Natural killer cell treated with Interleukin-12 subunit alpha and Interleukin-12 subunit beta and Interleukin-15 and Interleukin-18, amount 100 ng/mL, for 72 hours (primary cell): ENCODE results near the gene CLCN3. TPM values are rescaled to one million over a fixed set of nuclear protein-coding genes. Genes with fewer than 3 reads are reported as not detected.
"Not testable (repeated sequence)": the region's sequence is repeated elsewhere in the genome, so short reads cannot be mapped to it uniquely, and the experiment has no call there.

Experiments
- ATAC-seq, 2 donors: fragments of 150-1000 bp; cut with Tn5 transposase in 1 of 2; sonication (Bioruptor Pico), chemical (Tn5 transposase) in 1 of 2; 2 replicates each; pipeline ENCODE4 v1.10.0; 2021
- DNase-seq: peaks from one replicate; pipeline ENCODE4 v3.0.0; 2022; ENCODE audit warnings: low spot score
- H3K27ac Mint-ChIP-seq, 2 donors: 1 replicate in 1 of 2; 2 replicates in 1 of 2; pipeline ENCODE4 v1.8.0; 2022; ENCODE audit warnings: mixed read lengths in 2 of 2, mild to moderate bottlenecking in 1 of 2, moderate library complexity in 1 of 2
- H3K27me3 Mint-ChIP-seq, 2 donors: 1 replicate in 1 of 2; 2 replicates in 1 of 2; pipeline ENCODE4 v1.8.0; 2022; ENCODE audit warnings: mixed read lengths in 2 of 2
- H3K36me3 Mint-ChIP-seq: one replicate; pipeline ENCODE4 v1.8.0; 2022; ENCODE audit warnings: mixed read lengths
- H3K4me1 Mint-ChIP-seq, 2 donors: 1 replicate in 1 of 2; 2 replicates in 1 of 2; pipeline ENCODE4 v1.8.0; 2022; ENCODE audit warnings: low read depth in 2 of 2, mixed read lengths in 2 of 2, mild to moderate bottlenecking in 1 of 2
- H3K4me3 Mint-ChIP-seq: one replicate; pipeline ENCODE4 v1.8.0; 2022; ENCODE audit warnings: mixed read lengths
- H3K9me3 Mint-ChIP-seq: 2 replicates; pipeline ENCODE4 v1.8.0; 2022; ENCODE audit warnings: mixed read lengths
- total RNA-seq, 2 donors: library from RNA; stranded (reverse); gene quantifications; one replicate each; pipeline ENCODE4 v1.2.3, GENCODE V29; 2022

Gene CLCN3
- total RNA-seq, result 10 to 100 TPM; 21.8 to 24.9 TPM

DNA sequence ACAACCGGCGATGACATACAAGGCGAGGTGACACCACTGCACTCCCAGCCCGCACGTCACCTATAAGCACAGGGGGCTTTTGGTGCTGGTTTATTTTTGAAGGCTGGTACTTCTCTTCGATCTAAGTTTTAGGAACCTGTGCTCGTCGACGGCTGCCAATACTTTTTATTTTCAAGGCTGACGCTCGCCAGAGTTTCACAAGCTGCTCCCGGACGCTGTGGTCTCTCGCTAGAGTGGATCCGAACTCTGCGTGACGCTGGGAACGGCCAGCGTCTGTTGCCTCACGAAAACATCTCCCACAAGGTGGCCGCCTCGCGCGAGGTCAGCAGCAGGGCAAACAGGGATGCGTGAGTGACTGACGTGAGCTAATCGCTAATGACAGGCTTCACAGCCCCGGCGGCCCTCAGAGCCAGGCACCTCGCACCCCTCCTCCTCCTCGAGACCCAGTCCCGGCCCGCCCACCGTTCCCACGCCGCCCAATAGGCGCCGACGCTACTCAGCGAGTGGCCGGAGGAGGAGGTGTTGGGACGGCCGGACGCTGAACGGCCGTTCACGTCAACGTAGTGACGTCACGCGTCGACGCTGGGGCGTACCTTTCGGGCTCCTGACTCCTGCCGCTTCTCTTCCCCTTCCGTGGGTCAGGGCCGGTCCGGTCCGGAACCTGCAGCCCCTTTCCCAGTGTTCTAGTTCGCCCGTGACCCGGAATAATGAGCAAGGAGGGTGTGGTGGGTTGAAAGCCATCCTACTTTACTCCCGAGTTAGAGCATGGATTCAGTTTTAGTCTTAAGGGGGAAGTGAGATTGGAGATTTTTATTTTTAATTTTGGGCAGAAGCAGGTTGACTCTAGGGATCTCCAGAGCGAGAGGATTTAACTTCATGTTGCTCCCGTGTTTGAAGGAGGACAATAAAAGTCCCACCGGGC lies at the start of gene CLCN3:
Gene CLCN3 (plus strand): TSS at position 621 of the 922 bp plus-strand sequence. CDS start 15,351 bp downstream, outside the sequence.
- peaks cover 40 to 54% of the 10 kb centered on the region in 2 donors for H3K4me1 Mint-ChIP-seq
- H3K4me3 Mint-ChIP-seq, result peak within 1 kb of the TSS; percentile 99
- H3K36me3 Mint-ChIP-seq, result no peaks in the 10 kb centered on the region
- H3K27ac Mint-ChIP-seq, result peak within 1 kb of the TSS; percentile 94 to 99
- no peaks in the 10 kb centered on the region for H3K27me3 Mint-ChIP-seq
- DNase-seq (peak; percentile 98), ATAC-seq (peak; percentile 98 to 99)
- no peaks in the 10 kb centered on the region for H3K9me3 Mint-ChIP-seq

DNA sequence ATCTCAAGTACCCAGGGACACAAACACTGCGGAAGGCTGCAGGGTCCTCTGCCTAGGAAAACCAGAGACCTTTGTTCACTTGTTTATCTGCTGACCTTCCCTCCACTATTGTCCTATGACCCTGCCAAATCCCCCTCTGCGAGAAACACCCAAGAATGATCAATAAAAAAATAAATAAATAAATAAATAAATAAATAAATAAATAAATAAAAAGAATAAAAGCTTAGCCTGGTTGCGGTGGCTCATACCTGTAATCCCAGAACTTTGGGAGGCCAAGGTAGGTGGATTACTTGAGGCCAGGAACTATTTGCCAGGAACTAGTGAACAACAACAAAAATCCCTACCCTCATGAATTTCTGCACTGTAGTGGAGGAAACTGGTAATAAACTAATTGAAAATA lies 49.4 kb upstream of the CLCN3 start:
- H3K4me1 Mint-ChIP-seq, result peaks cover 28 to 35% of the 10 kb centered on the region in 2 donors
- not testable (repeated sequence) for DNase-seq, ATAC-seq, H3K27ac Mint-ChIP-seq, H3K4me3 Mint-ChIP-seq, H3K27me3 Mint-ChIP-seq, H3K9me3 Mint-ChIP-seq
- peaks cover 12% of the 10 kb centered on the region for H3K36me3 Mint-ChIP-seq

DNA sequence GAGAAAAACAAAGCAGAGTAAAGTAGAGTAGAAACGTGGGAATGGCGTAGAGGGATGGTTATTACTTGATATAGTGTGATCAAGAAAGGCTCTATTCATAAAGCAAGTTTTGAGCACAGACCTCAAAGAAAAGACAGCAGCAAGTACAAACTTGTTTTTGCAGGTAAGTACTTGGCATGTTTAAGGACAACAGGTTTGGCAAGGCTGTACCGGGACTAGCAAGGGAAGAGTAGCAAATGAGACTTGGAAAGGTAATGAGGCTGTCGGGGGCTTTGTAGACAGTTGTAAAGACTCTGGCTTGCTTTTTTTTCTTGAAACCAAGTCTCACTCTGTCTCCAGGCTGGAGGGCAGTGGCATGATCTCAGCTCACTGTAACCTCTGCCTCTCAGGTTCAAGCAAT lies 48.9 kb upstream of the CLCN3 start:
- no peak overlapping the region for H3K4me3 Mint-ChIP-seq
- H3K27ac Mint-ChIP-seq, result no peak overlapping the region
- no peak for DNase-seq
- no peak for ATAC-seq
- peaks cover 12% of the 10 kb centered on the region for H3K36me3 Mint-ChIP-seq
- no peaks in the 10 kb centered on the region for H3K9me3 Mint-ChIP-seq
- H3K4me1 Mint-ChIP-seq, result peaks cover 26 to 34% of the 10 kb centered on the region in 2 donors
- no peaks in the 10 kb centered on the region for H3K27me3 Mint-ChIP-seq

DNA sequence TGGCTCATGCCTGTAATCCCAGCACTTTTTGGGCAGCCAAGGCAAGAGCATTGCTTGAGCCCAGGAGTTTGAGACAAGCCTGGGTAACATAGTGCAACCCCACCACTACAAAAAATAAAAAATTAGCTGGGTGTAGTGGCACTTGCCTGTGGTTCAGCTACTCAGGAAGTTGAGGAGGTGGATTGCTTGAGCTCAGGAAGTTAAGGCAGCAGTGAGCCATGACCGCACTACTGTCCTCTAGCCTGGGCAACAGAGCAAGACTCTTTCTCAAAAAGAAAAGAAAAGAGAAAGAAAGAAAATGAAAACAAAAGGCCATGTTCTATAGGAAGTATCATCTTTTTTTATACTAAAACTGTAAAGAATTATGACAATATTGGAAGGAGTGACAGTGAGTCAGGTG lies 46.5 kb upstream of the CLCN3 start:
- H3K9me3 Mint-ChIP-seq, result no peaks in the 10 kb centered on the region
- H3K36me3 Mint-ChIP-seq, result peaks cover 12% of the 10 kb centered on the region
- peak overlapping the region; percentile 26 for H3K4me3 Mint-ChIP-seq
- H3K27me3 Mint-ChIP-seq, result no peaks in the 10 kb centered on the region
- peaks cover 24 to 32% of the 10 kb centered on the region in 2 donors for H3K4me1 Mint-ChIP-seq
- peak; percentile 65 to 88 for ATAC-seq
- no peak for DNase-seq
- H3K27ac Mint-ChIP-seq, result peak overlapping the region; percentile 64 to 95

DNA sequence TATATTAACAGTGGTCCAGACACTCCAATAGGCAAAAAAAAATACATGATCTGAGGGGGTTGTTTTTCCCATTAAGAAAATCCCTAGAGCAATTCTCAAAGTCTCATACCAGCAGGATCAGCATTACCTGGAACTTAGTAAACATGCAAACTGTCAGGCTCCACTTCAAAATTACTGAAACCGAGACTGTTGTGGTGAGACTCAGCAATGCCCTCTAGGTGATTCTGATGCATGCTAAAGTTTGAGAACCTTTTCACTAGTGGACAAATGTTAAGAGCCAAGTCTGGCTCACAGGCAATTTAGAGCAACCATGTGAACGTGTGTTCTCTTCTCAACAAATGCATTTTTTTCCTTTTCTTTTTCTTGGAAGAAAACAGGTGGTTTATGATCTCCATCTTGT lies 38.2 kb upstream of the CLCN3 start:
- Mint-ChIP-seq H3K36me3 (peaks cover 5% of the 10 kb centered on the region), H3K4me3 (no peak overlapping the region), H3K27me3 (no peaks in the 10 kb centered on the region), H3K4me1 (no peaks in the 10 kb centered on the region), H3K9me3 (no peaks in the 10 kb centered on the region), H3K27ac (peak overlapping the region in 1 of 2 donors; percentile 41)
- DNase-seq (no peak), ATAC-seq (no peak)

DNA sequence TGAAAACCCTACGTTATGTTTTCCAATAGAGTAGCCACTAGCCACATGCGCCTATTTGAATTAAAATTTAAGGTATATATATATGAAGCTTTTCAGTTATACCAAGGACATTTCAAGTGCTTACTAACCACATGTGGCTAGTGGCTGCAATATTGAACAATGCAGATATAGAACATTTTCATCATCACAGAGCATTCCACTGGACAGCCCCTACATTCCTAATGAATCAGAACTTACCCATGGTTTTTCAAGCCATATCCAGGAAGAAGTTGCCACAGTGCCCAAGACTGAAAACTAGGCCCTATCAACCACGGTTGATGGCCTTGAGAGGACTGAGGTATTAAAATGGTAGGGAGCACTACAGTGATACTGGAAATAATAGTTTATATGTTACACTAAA lies 37.7 kb upstream of the CLCN3 start:
- Mint-ChIP-seq H3K9me3 (no peaks in the 10 kb centered on the region), H3K4me3 (no peak overlapping the region), H3K36me3 (peaks cover 5% of the 10 kb centered on the region)

DNA sequence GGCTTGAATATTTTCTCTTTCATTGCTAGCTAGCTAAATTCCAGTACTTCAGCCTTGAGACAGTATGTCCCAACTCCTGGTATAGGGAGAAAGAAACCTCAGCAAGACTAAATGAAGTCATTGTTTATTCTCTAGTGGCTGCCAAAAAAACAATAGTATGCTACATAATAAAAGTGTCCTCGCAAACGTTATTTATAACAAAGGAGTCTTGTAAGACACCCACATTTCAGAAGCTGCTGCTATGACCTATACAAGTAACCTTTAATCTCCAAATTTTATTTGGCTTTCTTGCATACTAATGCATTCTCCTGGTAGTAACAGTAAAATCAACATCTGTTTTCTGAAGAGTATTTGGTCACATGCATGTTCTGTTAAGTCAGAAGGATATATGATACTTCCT lies 36.8 kb upstream of the CLCN3 start:
- ATAC-seq (no peak), DNase-seq (no peak)
- H3K9me3 Mint-ChIP-seq, result no peaks in the 10 kb centered on the region
- H3K36me3 Mint-ChIP-seq, result peaks cover 5% of the 10 kb centered on the region
- no peaks in the 10 kb centered on the region for H3K4me1 Mint-ChIP-seq
- H3K4me3 Mint-ChIP-seq, result no peak overlapping the region
- no peak overlapping the region for H3K27ac Mint-ChIP-seq
- H3K27me3 Mint-ChIP-seq, result no peaks in the 10 kb centered on the region

More for the DNA sequence above, 37.7 kb upstream of the CLCN3 start:
- ATAC-seq (no peak), DNase-seq (no peak)
- Mint-ChIP-seq H3K27ac (peak overlapping the region in 1 of 2 donors; percentile 41), H3K4me1 (no peaks in the 10 kb centered on the region), H3K27me3 (no peaks in the 10 kb centered on the region)

DNA sequence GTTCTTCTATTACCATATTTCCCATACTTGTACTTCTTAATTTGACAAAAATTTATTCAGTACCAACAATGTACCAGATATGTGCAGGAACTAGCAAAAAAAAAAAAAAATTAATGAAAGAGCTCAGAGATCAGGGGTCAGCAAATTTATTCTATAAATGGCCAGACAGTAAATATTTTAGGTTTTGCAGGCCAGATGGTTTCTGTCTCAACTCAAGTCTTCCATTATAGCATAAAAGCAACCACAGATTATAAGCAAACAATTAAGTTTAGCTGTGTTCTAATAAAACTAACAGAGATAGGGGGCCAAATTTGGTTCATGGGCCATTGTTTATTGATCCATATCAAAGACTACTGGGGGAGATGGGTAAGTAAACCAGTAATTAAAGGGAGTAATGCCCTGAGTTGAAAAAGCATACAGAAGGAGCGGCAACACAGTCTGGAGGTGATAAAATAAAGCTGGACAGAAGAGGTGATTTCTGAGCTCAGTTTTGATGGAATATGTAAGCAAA lies 27.3 kb upstream of the CLCN3 start:
- no peaks in the 10 kb centered on the region for H3K4me1 Mint-ChIP-seq
- no peaks in the 10 kb centered on the region for H3K27me3 Mint-ChIP-seq
- DNase-seq (no peak), ATAC-seq (no peak)
- no peak overlapping the region for H3K27ac Mint-ChIP-seq
- no peaks in the 10 kb centered on the region for H3K9me3 Mint-ChIP-seq
- peaks cover 8% of the 10 kb centered on the region for H3K36me3 Mint-ChIP-seq
- H3K4me3 Mint-ChIP-seq, result no peak overlapping the region

DNA sequence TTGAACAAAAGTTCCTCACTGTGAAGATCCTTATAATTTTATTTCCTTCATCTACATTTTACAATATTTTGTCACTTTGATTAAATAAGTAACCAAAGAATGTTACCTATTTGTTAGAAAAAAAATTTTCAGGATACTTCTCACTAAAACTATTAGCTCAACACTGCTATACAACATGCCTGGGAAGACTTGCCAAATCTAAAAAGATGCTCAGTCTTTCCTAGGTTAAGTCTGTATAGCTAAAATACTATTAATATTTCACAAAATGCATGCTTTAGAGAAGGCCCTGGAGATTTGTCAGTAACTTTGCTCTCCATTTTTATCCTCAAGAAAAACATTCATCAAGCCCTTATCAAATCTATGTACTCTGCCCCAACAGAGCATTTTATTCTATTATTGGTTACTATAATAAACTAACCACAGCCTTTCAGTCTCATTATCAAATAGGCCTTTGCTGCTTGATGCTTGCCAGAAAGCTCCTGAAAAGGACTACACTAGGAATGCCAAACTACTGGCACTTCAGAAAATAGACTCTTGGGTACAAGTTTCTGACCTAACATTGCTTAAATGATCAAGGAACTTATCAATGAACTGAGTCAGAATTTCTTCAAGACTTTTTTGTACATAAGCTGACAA lies 25.7 kb upstream of the CLCN3 start:
- Mint-ChIP-seq H3K27ac (no peak overlapping the region), H3K4me3 (no peak overlapping the region), H3K9me3 (no peaks in the 10 kb centered on the region), H3K36me3 (peaks cover 8% of the 10 kb centered on the region), H3K27me3 (no peaks in the 10 kb centered on the region), H3K4me1 (no peaks in the 10 kb centered on the region)
- ATAC-seq (no peak), DNase-seq (no peak)

DNA sequence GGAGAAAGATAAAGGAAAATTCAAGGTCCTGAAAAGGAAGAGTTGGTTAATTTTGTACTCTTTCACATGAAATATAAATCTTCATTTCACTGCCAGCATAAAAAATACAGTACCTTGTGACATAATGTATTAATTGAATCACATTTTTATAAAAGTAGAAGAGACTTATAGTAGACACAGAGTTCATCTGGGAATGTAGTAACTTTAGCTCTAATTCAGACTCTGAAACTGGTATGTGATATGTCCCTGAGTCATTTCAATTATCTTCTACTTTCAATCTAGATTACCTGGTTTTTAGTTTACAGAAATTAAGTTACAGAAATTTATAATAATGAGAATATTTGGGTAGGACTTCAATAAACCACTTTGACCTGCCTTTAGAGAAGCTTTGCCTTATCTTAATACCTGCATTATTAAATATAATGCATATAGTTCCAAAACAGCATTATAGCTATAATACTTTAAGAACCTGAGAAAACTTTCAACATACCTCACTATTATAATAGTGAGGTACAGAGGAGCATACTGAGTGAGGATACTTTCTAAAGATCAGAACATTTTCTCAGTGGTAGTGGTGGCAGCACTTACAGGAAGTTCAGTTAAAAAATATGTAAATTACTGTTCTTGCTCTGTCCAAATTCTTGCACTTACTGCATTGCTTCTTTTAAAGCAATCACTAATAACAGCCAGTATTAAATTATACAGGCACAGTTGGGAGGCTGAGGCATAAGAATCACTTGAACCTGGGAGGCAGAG lies 19.2 kb upstream of the CLCN3 start:
- no peaks in the 10 kb centered on the region for H3K36me3 Mint-ChIP-seq
- no peak for ATAC-seq
- no peak overlapping the region for H3K27ac Mint-ChIP-seq
- no peak overlapping the region for H3K4me3 Mint-ChIP-seq
- no peaks in the 10 kb centered on the region for H3K9me3 Mint-ChIP-seq
- H3K4me1 Mint-ChIP-seq, result peaks cover 8 to 18% of the 10 kb centered on the region in 2 donors
- DNase-seq, result no peak
- H3K27me3 Mint-ChIP-seq, result no peaks in the 10 kb centered on the region

DNA sequence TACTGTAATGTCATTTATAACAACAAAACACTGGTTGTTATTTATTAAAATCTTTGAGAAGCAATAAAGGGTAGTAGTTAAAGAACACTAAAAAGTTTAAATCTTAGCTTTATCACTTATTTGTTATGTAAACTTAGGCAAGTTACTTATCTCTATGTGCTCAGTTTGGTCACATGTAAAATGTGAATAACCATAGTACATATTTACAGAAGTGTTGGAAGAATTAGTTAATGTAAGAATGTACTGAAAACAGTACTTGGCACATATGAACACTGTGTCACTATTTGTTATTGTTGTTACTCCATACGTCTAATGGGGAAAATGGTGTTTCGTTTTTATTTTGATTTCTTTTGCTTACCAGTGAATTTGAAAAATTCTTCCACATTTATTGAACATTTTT lies 17.1 kb upstream of the CLCN3 start:
- Mint-ChIP-seq H3K27ac (no peak overlapping the region), H3K4me3 (no peak overlapping the region), H3K9me3 (no peaks in the 10 kb centered on the region), H3K4me1 (peaks cover 8 to 27% of the 10 kb centered on the region in 2 donors), H3K27me3 (no peaks in the 10 kb centered on the region), H3K36me3 (no peaks in the 10 kb centered on the region)
- DNase-seq, result no peak
- ATAC-seq, result no peak

DNA sequence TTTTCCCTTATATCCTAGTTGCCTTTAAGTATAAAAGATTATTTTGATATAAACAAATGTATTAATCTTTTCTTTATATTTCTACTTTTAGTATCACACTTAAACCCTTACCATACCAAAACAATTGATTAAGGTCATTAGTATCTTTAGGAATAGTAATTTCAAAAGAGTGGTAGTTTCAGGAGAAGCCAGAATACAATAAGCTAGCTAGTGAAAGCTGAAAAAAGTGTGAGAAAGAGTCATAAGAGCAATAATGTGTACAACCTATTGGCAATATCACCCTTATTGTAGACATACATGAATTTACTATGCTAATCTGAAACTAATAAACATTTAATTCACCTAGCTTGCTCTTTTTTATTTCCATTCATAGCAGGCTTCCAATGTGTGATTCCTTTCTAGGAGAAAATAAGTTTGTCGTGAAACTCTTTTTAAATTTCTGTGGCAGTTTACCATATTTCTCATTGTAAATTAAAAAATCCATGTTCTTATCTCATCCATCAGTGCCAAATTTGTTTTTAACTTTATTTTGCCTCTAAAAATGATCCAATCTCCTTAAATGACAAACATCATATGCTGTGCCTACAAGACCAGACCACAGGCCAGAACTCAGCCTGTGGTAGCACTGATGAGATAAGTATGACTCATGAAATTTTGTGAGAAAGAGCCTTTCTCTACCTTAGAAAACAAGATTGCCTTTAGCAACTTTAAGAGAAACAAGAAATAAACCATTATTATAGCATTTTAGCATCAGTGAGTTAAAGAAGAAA lies 16.1 kb upstream of the CLCN3 start:
- H3K9me3 Mint-ChIP-seq, result no peaks in the 10 kb centered on the region
- H3K27me3 Mint-ChIP-seq, result no peaks in the 10 kb centered on the region
- ATAC-seq (peak; percentile 73 to 92), DNase-seq (no peak)
- peaks cover 8 to 27% of the 10 kb centered on the region in 2 donors for H3K4me1 Mint-ChIP-seq
- H3K4me3 Mint-ChIP-seq, result peak overlapping the region; percentile 40
- H3K36me3 Mint-ChIP-seq, result no peaks in the 10 kb centered on the region
- H3K27ac Mint-ChIP-seq, result peak overlapping the region; percentile 60 to 88

DNA sequence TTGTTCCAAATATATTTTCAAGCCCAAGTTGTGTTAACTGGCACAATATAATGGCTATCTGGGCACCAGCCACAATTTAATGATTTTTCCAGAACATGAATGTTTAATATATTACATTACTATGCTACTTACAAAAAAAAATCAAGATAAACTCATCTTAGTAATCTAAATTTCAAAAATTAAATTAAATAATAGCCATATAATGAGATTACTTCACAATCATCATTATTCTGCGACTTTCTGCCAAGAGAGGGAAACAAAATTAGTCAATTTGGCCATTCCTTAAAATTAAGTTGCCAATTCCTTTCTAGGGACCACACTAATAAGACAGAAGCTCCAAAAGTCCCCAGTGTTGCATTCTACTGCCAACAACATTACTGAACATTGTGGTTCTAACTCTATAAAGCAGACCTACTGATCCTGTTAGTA lies 15.5 kb upstream of the CLCN3 start:
- Mint-ChIP-seq H3K4me3 (peak overlapping the region; percentile 40), H3K9me3 (no peaks in the 10 kb centered on the region), H3K27ac (peak overlapping the region; percentile 60 to 88), H3K4me1 (peaks cover 8 to 27% of the 10 kb centered on the region in 2 donors), H3K27me3 (no peaks in the 10 kb centered on the region), H3K36me3 (no peaks in the 10 kb centered on the region)
- ATAC-seq (no peak), DNase-seq (no peak)
